ENCODE measurements around the gene GLG1.

GRCh38 chr16:74652249-74652648, 45.3 kb upstream of the GLG1 start:
- no peak for TF ChIP-seq POLR2A (IDR thresholded peaks at IDR 0.05)
- TF ChIP-seq, protein P1, sequence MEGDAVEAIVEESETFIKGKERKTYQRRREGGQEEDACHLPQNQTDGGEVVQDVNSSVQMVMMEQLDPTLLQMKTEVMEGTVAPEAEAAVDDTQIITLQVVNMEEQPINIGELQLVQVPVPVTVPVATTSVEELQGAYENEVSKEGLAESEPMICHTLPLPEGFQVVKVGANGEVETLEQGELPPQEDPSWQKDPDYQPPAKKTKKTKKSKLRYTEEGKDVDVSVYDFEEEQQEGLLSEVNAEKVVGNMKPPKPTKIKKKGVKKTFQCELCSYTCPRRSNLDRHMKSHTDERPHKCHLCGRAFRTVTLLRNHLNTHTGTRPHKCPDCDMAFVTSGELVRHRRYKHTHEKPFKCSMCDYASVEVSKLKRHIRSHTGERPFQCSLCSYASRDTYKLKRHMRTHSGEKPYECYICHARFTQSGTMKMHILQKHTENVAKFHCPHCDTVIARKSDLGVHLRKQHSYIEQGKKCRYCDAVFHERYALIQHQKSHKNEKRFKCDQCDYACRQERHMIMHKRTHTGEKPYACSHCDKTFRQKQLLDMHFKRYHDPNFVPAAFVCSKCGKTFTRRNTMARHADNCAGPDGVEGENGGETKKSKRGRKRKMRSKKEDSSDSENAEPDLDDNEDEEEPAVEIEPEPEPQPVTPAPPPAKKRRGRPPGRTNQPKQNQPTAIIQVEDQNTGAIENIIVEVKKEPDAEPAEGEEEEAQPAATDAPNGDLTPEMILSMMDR (IDR thresholded peaks at IDR 0.05) = no peak
